ENCODE data around the gene SLN. TPM values are rescaled to one million over a fixed set of nuclear protein-coding genes. Genes with fewer than 3 reads are reported as not detected.

SLN gene
- total RNA-seq, 4 donors from 2014 or later: 0.96 TPM; not detected in 3

DNA sequence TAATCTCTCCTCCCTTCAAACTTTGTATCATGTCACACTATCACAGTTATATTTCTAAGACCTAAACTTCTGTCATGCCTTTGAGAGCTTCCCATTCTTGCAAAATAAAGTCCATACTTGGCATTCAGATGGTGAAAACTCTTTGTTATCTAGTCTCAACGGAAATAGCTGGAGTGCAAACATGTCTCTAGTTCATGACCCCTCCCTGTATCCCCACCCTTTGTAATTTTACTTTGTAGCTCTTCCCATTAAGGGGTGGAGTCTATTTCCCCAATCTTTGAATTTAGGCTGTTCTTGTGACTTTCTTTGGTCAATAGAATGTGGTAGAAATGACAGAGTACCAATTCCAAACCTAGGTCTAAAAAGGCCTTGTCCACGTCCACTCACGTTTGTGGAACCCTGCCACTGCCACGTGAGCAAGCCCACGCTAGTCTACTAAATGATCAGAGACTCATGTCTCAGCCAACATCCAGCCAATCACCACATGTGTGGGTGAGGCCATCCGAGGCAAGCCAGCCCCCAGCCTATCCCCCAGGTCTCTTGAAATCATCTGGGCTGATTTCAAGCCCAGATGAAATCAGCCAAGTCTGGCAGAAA is 23.4 kb downstream of the SLN start:
- Histone ChIP-seq H3K27me3 (peaks cover 23% of the 10 kb centered on the region), H3K9me3 (no peaks in the 10 kb centered on the region), H3K36me3 (no peaks in the 10 kb centered on the region), H3K27ac (no peak overlapping the region), H3K4me3 (no peak overlapping the region), H3K4me1 (peaks cover 0 to 4% (median 0%) of the 10 kb centered on the region in 4 donors)
- intact Hi-C loops (cut with DNase I; ENCODE audit: low total_unique reads): no loop called here
- no peak for TF ChIP-seq POLR2A (IDR thresholded peaks at IDR 0.05)
- no peak for TF ChIP-seq POLR2AphosphoS5 (IDR thresholded peaks at IDR 0.05)
- TF ChIP-seq EP300 (IDR thresholded peaks at IDR 0.05; ENCODE audit: low read depth): no peak
- TF ChIP-seq, protein P1, sequence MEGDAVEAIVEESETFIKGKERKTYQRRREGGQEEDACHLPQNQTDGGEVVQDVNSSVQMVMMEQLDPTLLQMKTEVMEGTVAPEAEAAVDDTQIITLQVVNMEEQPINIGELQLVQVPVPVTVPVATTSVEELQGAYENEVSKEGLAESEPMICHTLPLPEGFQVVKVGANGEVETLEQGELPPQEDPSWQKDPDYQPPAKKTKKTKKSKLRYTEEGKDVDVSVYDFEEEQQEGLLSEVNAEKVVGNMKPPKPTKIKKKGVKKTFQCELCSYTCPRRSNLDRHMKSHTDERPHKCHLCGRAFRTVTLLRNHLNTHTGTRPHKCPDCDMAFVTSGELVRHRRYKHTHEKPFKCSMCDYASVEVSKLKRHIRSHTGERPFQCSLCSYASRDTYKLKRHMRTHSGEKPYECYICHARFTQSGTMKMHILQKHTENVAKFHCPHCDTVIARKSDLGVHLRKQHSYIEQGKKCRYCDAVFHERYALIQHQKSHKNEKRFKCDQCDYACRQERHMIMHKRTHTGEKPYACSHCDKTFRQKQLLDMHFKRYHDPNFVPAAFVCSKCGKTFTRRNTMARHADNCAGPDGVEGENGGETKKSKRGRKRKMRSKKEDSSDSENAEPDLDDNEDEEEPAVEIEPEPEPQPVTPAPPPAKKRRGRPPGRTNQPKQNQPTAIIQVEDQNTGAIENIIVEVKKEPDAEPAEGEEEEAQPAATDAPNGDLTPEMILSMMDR (IDR thresholded peaks at IDR 0.05): no peak
- in situ Hi-C loops (cut with MboI; ENCODE audit: low pct_ligation_motif_present in 1 of 4, low pct_unique_long_range_greater_than_20kb in 1 of 4, low sequenced_read_pairs in 3 of 4): loop anchor here in 2 of 4 donors (25.0 kb wide), 1 partner anchor 101 kb away; the partner anchor contains the start of gene ELMOD1 (in 2 of the 2)
- WGBS, 2 donors (ENCODE audit: low coverage in 1 of 2): 20 to 69% methylated on average over 1 to 6 of the region's 6 CpGs
- no peak for DNase-seq

DNA sequence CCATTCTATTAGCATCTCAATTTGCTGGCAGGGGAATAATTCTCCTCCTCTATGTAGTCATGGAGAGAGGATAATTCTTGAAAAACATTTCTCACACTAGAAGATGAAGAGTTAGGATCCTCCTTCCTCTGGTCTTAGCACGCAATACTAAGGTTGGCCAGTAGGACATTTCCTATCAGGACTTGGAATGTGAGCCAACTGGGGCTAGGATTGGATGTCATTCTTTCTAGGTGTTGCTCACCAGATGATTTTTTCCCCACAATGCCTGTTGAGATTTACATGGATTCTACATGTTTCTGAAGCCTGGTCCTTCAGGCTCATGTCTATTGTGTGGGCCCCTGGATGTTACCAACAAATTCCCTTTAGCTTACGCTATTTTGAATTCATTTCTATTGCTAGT is 28.0 kb downstream of the SLN start:
- no peak for DNase-seq
- WGBS, 2 donors (ENCODE audit: low coverage in 1 of 2): 100% methylated on average over 2 of the region's 2 CpGs
- in situ Hi-C loops (cut with MboI; ENCODE audit: low pct_ligation_motif_present in 1 of 4, low pct_unique_long_range_greater_than_20kb in 1 of 4, low sequenced_read_pairs in 3 of 4) (loop anchor here in 2 of 4 donors (25.0 kb wide), 1 partner anchor 97 kb away; the partner anchor contains the start of gene ELMOD1 (in 2 of the 2)), intact Hi-C loops (cut with DNase I; ENCODE audit: low total_unique reads) (no loop called here)
- no peak for TF ChIP-seq POLR2AphosphoS5 (IDR thresholded peaks at IDR 0.05)
- no peak for TF ChIP-seq POLR2A (IDR thresholded peaks at IDR 0.05)
- TF ChIP-seq, protein P1 (IDR thresholded peaks at IDR 0.05): peak in 3 of 5 experiments; percentile 28 to 30 (median 29)
- TF ChIP-seq EP300 (IDR thresholded peaks at IDR 0.05; ENCODE audit: low read depth): no peak
- H3K4me1 ChIP-seq: no peaks in the 10 kb centered on the region
- no peak overlapping the region for H3K27ac ChIP-seq
- H3K4me3 ChIP-seq: no peak overlapping the region
- no peaks in the 10 kb centered on the region for H3K9me3 ChIP-seq
- H3K27me3 ChIP-seq: no peaks in the 10 kb centered on the region
- H3K36me3 ChIP-seq: no peaks in the 10 kb centered on the region

DNA sequence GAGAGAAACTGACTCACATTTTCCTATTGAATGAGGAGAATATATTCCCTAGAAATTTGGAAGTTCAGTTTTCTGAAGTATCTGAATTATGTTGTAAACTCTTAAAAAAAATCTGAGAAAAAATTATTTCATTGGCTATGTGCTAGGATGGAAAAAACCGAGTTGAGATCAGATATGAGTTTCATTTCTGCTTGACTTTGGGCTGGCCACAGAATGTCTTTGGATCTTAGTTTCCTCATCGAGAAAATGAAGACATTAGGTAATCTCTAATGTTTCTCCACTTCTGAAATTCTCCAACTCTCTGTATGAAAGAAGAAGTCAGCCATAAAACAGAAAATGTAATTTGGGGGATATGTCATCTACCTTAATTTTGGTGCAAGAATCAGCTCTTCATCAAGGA is 28.8 kb downstream of the SLN start:
- Histone ChIP-seq H3K9me3 (no peaks in the 10 kb centered on the region), H3K4me3 (no peak overlapping the region), H3K36me3 (no peaks in the 10 kb centered on the region), H3K27me3 (no peaks in the 10 kb centered on the region), H3K27ac (no peak overlapping the region), H3K4me1 (no peaks in the 10 kb centered on the region)
- intact Hi-C loops (cut with DNase I; ENCODE audit: low total_unique reads) (no loop called here), in situ Hi-C loops (cut with MboI; ENCODE audit: low pct_ligation_motif_present in 1 of 4, low pct_unique_long_range_greater_than_20kb in 1 of 4, low sequenced_read_pairs in 3 of 4) (loop anchor here in 2 of 4 donors (25.0 kb wide), 1 partner anchor 96 kb away; the partner anchor contains the start of gene ELMOD1 (in 2 of the 2))
- TF ChIP-seq EP300 (IDR thresholded peaks at IDR 0.05; ENCODE audit: low read depth) (no peak), POLR2AphosphoS5 (IDR thresholded peaks at IDR 0.05) (no peak), POLR2A (IDR thresholded peaks at IDR 0.05) (no peak)
- TF ChIP-seq, protein P1 (IDR thresholded peaks at IDR 0.05): no peak
- DNase-seq: no peak
- 70 to 76% methylated on average over 2 of the region's 2 CpGs for WGBS, 2 donors (ENCODE audit: low coverage in 1 of 2)

DNA sequence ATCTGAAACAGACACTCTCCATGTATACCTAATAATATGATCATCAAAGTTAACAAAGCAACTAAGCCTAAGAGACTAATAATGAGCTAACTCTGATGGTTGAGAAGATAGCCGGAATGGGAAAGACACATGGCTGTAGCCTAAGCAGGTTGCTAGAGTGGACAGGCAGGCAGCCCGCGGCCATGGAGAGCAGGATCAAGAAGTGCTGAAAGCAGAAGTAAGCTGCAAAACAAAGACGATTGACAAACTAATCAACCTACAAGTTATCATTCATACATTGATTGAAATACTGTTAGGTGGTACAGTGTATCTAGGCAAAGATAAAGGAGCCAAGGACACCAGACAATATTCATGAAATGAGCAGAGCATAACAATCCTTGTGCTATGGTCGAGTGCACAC is 29.3 kb downstream of the SLN start:
- H3K27me3 ChIP-seq: no peaks in the 10 kb centered on the region
- H3K4me3 ChIP-seq: no peak overlapping the region
- in situ Hi-C loops (cut with MboI; ENCODE audit: low pct_ligation_motif_present in 1 of 4, low pct_unique_long_range_greater_than_20kb in 1 of 4, low sequenced_read_pairs in 3 of 4): loop anchor here in 2 of 4 donors (25.0 kb wide), 1 partner anchor 95 kb away; the partner anchor contains the start of gene ELMOD1 (in 2 of the 2)
- WGBS, 2 donors (ENCODE audit: low coverage in 1 of 2): 82 to 87% methylated on average over 5 of the region's 5 CpGs
- H3K9me3 ChIP-seq: no peaks in the 10 kb centered on the region
- no peak for DNase-seq
- H3K4me1 ChIP-seq: no peaks in the 10 kb centered on the region
- no peak overlapping the region for H3K27ac ChIP-seq
- TF ChIP-seq, protein P1 (IDR thresholded peaks at IDR 0.05): no peak
- TF ChIP-seq POLR2A (IDR thresholded peaks at IDR 0.05) (no peak), POLR2AphosphoS5 (IDR thresholded peaks at IDR 0.05) (no peak), EP300 (IDR thresholded peaks at IDR 0.05; ENCODE audit: low read depth) (no peak)
- intact Hi-C loops (cut with DNase I; ENCODE audit: low total_unique reads): no loop called here
- H3K36me3 ChIP-seq: no peaks in the 10 kb centered on the region
